Measurements from ENCODE around the gene PTGFRN. TPM values are rescaled to one million over a fixed set of nuclear protein-coding genes. Genes with fewer than 3 reads are reported as not detected.

PTGFRN gene
- total and polyA plus RNA-seq, 2 of the 8 experiments (the other 6 are each of a cell fraction or from before 2014, with no cell fraction given), result 13.0 to 32.6 TPM

GRCh38 chr1:117017062-117017461 is 107.3 kb downstream of the PTGFRN start:
- no peak overlapping the region for H3K23ac ChIP-seq (ENCODE audit: insufficient read length)
- no peaks in the 10 kb centered on the region for H3K27me3 ChIP-seq (replicated peaks in 1 of 4; ENCODE audit: control insufficient read depth in 3 of 4, extremely low read depth in 1 of 4, insufficient read depth in 3 of 4, low read length in 3 of 4)
- H4K20me1 ChIP-seq (replicated peaks in 1 of 2; ENCODE audit: control insufficient read depth in 1 of 2, insufficient read depth in 2 of 2, low read length in 2 of 2), result no peaks in the 10 kb centered on the region
- no peak overlapping the region for H3K9ac ChIP-seq (replicated peaks in 1 of 4; ENCODE audit: extremely low read depth in 1 of 4, low read depth in 3 of 4, low read length in 3 of 4)
- no peaks in the 10 kb centered on the region for H3K4me1 ChIP-seq (replicated peaks in 1 of 4; ENCODE audit: control insufficient read depth in 3 of 4, insufficient read depth in 4 of 4, low read length in 3 of 4)
- H3K27ac ChIP-seq (ENCODE audit: low read depth, low read length), result no peak overlapping the region
- no peak overlapping the region for H3K4me2 ChIP-seq (ENCODE audit: insufficient read depth in 1 of 2, low read depth in 2 of 2, low read length in 2 of 2)
- no peaks in the 10 kb centered on the region for H3K79me2 ChIP-seq (ENCODE audit: control insufficient read depth in 1 of 2, insufficient read depth in 2 of 2, low read length in 2 of 2)
- H3K18ac ChIP-seq (ENCODE audit: extremely low read depth, low read length), result no peak overlapping the region
- H3K23me2 ChIP-seq (ENCODE audit: low read depth, low read length), result no peaks in the 10 kb centered on the region
- no peak overlapping the region for H4K5ac ChIP-seq (ENCODE audit: insufficient read length, low read depth, low read length)
- WGBS, 2 experiments (ENCODE audit: extremely low coverage in 1 of 2, insufficient coverage in 1 of 2, insufficient read length in 1 of 2, insufficient replicate concordance in 2 of 2, low coverage in 1 of 2, low lambda C conversion rate in 2 of 2, missing lambda C conversion rate in 1 of 2), result 90% methylated on average over 4 of the region's 4 CpGs; no CpG with 5 or more reads in 1 of the 2 experiments
- no peak overlapping the region for H2BK12ac ChIP-seq (ENCODE audit: low read depth, low read length)
- no peak overlapping the region for H4K91ac ChIP-seq (replicated peaks; ENCODE audit: insufficient read length, low read length)
- no peak for TF ChIP-seq HDAC2 (IDR thresholded peaks at IDR 0.05; ENCODE audit: borderline replicate concordance in 1 of 2, low read depth in 2 of 2, low read length in 2 of 2)
- no peak for TF ChIP-seq CEBPB (IDR thresholded peaks at IDR 0.05; ENCODE audit: low read depth, low read length)
- TF ChIP-seq MAX (IDR thresholded peaks at IDR 0.05), result no peak
- no peak for TF ChIP-seq RBBP5 (IDR thresholded peaks at IDR 0.05; ENCODE audit: borderline replicate concordance, low read depth, low read length)
- no peak for TF ChIP-seq FOSL1 (IDR thresholded peaks at IDR 0.05; ENCODE audit: insufficient read depth, low read depth, low read length)
- no peak for TF ChIP-seq SP1 (IDR thresholded peaks at IDR 0.05; ENCODE audit: low read depth, low read length)
- no peak overlapping the region for H3K4ac ChIP-seq (replicated peaks; ENCODE audit: insufficient read length, low read depth, low read length)
- H2BK20ac ChIP-seq (ENCODE audit: low read length), result no peak overlapping the region
- CTCF ChIA-PET (ENCODE audit: partially characterized antibody), result interaction anchor here (0.9 to 1.0 kb wide), 2 partner anchors 31 to 74 kb away, joined by 3 read pairs; no protein-coding TSS in a partner anchor
- H3K14ac ChIP-seq (ENCODE audit: insufficient read length), result no peak overlapping the region
- no peaks in the 10 kb centered on the region for H3K9me3 ChIP-seq (ENCODE audit: insufficient read depth in 2 of 2, low read depth in 1 of 2, low read length in 1 of 2)
- FAIRE-seq, result no peak
- POLR2A ChIA-PET (ENCODE audit: partially characterized antibody), result no interaction called here
- no peak overlapping the region for H2AK5ac ChIP-seq (ENCODE audit: low read depth, low read length)
- no peak overlapping the region for H2BK5ac ChIP-seq (ENCODE audit: low read depth, low read length)
- DNase-seq (ENCODE audit: low read depth in 1 of 2, low spot score in 2 of 2), result no peak
- no peak overlapping the region for H2AFZ ChIP-seq (ENCODE audit: low read length)
- no peak overlapping the region for H2BK15ac ChIP-seq (ENCODE audit: low read length)
- no peak overlapping the region for H3K4me3 ChIP-seq (ENCODE audit: extremely low read depth in 1 of 4, insufficient read depth in 2 of 4, low read depth in 3 of 4, low read length in 4 of 4)
- H2BK120ac ChIP-seq (replicated peaks; ENCODE audit: low read depth, low read length), result no peak overlapping the region
- peaks cover 0 to 4% (median 0%) of the 10 kb centered on the region in 4 experiments; a peak in 1 of 8 replicates for H3K36me3 ChIP-seq (ENCODE audit: control insufficient read depth in 2 of 4, insufficient read depth in 4 of 4, low read length in 3 of 4)
- H3K79me1 ChIP-seq (ENCODE audit: low read depth, low read length), result no peaks in the 10 kb centered on the region
- no peak overlapping the region for H4K8ac ChIP-seq (ENCODE audit: extremely low read depth, insufficient read depth, low read length)
- no peak overlapping the region for H3K56ac ChIP-seq (replicated peaks; ENCODE audit: insufficient read length, low read depth, low read length)

Measured in H1 (cell line).